PC-9 (cell line): ENCODE measurements around the gene PRSS1. TPM values are rescaled to one million over a fixed set of nuclear protein-coding genes. Genes with fewer than 3 reads are reported as not detected.
A peak's percentile ranks its signal among the peaks of the same experiment; 100 is the strongest.

ENCODE experiments used
- BruUV-seq: library from RNA; stranded (reverse); fragments of 400-500 nt; replicated peaks from 2 replicates; lab custom pipeline; 2021; lab: Mats Ljungman, UMichigan
- CTCF ChIA-PET: fragments of 300-600 bp; sonication (Branson Sonifier 250); formaldehyde crosslinking; loops from one replicate; lab custom pipeline; 2022; ENCODE audit warnings: antibody characterized with exemption; lab: Charles Lee
- POLR2A ChIA-PET: fragments of 300-600 bp; sonication (Branson Sonifier 250); formaldehyde crosslinking; loops from one replicate; lab custom pipeline; 2022; ENCODE audit warnings: antibody characterized with exemption; ENCODE audit not compliant: unreplicated experiment; lab: Charles Lee
- DNase-seq, 2 experiments: peaks; one replicate each; pipeline versions ENCODE4 v3.0.0 to v3.0.0-alpha.2; 2015 to 2022; ENCODE audit warnings: mixed read lengths in 1 of 2
- H2AFZ ChIP-seq: fragments of 200-600 bp; sonication (generic); 2 replicates; pipeline ENCODE4 v1.8.1; 2017; ENCODE audit warnings: antibody characterized with exemption
- H3F3A ChIP-seq: fragments of 200-600 bp; sonication (generic); 2 replicates; pipeline ENCODE4 v1.8.1; 2017; ENCODE audit warnings: antibody characterized with exemption, mild to moderate bottlenecking, low read depth; ENCODE audit not compliant: insufficient read depth
- H3K27ac ChIP-seq: fragments of 200-600 bp; sonication (generic); 2 replicates; pipeline ENCODE4 v1.6.1; 2016; ENCODE audit warnings: mixed run types
- H3K27me3 ChIP-seq: fragments of 200-600 bp; sonication (generic); 2 replicates; pipeline ENCODE4 v1.6.1; 2016; ENCODE audit warnings: low read depth, mixed run types; ENCODE audit not compliant: insufficient read depth
- H3K36me3 ChIP-seq: fragments of 200-600 bp; sonication (generic); 2 replicates; pipeline ENCODE4 v1.6.1; 2016; ENCODE audit warnings: low read depth, mixed run types
- H3K4me1 ChIP-seq: fragments of 200-600 bp; sonication (generic); replicated peaks from 2 replicates; pipeline ENCODE4 v1.6.1; 2016; ENCODE audit warnings: mixed run types; ENCODE audit not compliant: insufficient read depth
- H3K4me2 ChIP-seq: fragments of 200-600 bp; sonication (generic); 2 replicates; pipeline ENCODE4 v1.6.1; 2017; ENCODE audit warnings: mixed run types
- H3K4me3 ChIP-seq: fragments of 200-600 bp; sonication (generic); 2 replicates; pipeline ENCODE4 v1.6.1; 2016; ENCODE audit warnings: mixed run types
- H3K79me2 ChIP-seq: fragments of 200-600 bp; sonication (generic); 2 replicates; pipeline ENCODE4 v1.6.1; 2017; ENCODE audit warnings: low read depth, mixed run types
- H3K9me2 ChIP-seq: fragments of 200-600 bp; sonication (generic); 2 replicates; pipeline ENCODE4 v1.8.1; 2017; ENCODE audit warnings: mild to moderate bottlenecking; ENCODE audit not compliant: insufficient read depth
- H3K9me3 ChIP-seq: fragments of 200-600 bp; sonication (generic); 2 replicates; pipeline ENCODE4 v1.8.1; 2016; ENCODE audit warnings: low read depth; ENCODE audit not compliant: insufficient read depth
- H4K20me1 ChIP-seq: fragments of 200-600 bp; sonication (generic); 2 replicates; pipeline ENCODE4 v1.8.1; 2017; ENCODE audit not compliant: insufficient read depth
- EZH2 ChIP-seq: fragments of 200-600 bp; sonication (generic); IDR thresholded peaks from 2 replicates; pipeline ENCODE4 v1.8.0; 2017; ENCODE audit warnings: antibody characterized with exemption, low read depth
- intact Hi-C: fragments of 100-400 bp; cut with micrococcal nuclease; formaldehyde crosslinking; loops from one replicate; pipeline ENCODE4 v1.10.0; 2022; ENCODE audit not compliant: unreplicated experiment
- total RNA-seq: library from RNA; stranded (reverse); gene quantifications from 2 replicates; pipeline ENCODE4 v1.2.3, GENCODE V29; 2021
- TF ChIP-seq, protein P1 (sequence below): fragments of 200-600 bp; sonication (generic); conservative IDR thresholded peaks from 2 replicates; pipeline ENCODE4 v1.6.1; 2017; ENCODE audit warnings: mixed run types, antibody characterized with exemption, mild to moderate bottlenecking, moderate library complexity

The PRSS1 gene
- total RNA-seq, 1 experiment from 2014 or later = 0.94 TPM

DNA sequence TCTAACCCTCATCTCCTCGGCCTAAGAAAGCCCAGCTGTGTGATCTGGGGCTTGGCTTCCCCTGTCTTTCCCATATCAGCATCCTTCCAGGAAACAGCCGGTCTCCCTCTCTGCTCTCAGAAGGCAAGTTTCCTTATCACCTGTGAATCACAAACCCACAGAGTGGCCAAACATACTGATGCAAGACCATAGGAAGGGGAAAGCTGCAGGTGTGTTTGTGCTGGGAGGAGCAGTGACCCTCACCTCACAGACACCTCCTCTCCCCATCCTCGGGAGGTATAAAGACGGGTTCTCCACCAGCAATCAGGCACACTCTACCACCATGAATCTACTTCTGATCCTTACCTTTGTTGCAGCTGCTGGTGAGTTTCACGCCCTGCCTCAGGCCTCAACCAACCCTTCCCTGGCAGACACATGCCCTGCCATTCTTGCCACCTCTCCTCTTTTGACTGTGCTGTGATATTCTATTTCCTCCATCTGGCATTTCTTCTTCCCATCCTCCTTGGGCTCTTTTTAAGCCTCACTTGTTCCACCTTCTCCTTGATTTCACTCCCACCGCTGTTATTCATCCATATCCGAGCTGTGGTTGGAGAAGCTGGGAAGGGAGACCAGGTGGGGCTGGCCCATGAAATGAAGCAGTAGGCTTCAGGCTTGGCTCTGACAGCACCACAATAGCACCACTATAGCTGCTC is 21.5 kb downstream of the PRSS1 start, which contains the start of gene PRSS2:
TSS of gene PRSS2 (plus strand) at position 310 of the 692 bp plus-strand sequence. CDS start at position 323, 13 bp downstream.
- intact Hi-C loops = no loop called here
- Histone ChIP-seq H3K4me1 (peaks cover 15% of the 10 kb centered on the region), H3K36me3 (no peaks in the 10 kb centered on the region), H3K79me2 (no peaks in the 10 kb centered on the region), H3F3A (peaks cover 8% of the 10 kb centered on the region; the same call in 1 of the 2 replicates), H2AFZ (no peak within 1 kb of the TSS), H3K9me3 (no peaks in the 10 kb centered on the region), H4K20me1 (no peaks in the 10 kb centered on the region), H3K9me2 (no peaks in the 10 kb centered on the region), H3K27me3 (no peaks in the 10 kb centered on the region), H3K27ac (0 out of 2 replicates have a peak within 1 kb of the TSS, but pooled peaks have one; percentile 4), H3K4me2 (peak within 1 kb of the TSS; percentile 51), H3K4me3 (no peak within 1 kb of the TSS)
- no peak for TF ChIP-seq EZH2
- TF ChIP-seq, protein P1, sequence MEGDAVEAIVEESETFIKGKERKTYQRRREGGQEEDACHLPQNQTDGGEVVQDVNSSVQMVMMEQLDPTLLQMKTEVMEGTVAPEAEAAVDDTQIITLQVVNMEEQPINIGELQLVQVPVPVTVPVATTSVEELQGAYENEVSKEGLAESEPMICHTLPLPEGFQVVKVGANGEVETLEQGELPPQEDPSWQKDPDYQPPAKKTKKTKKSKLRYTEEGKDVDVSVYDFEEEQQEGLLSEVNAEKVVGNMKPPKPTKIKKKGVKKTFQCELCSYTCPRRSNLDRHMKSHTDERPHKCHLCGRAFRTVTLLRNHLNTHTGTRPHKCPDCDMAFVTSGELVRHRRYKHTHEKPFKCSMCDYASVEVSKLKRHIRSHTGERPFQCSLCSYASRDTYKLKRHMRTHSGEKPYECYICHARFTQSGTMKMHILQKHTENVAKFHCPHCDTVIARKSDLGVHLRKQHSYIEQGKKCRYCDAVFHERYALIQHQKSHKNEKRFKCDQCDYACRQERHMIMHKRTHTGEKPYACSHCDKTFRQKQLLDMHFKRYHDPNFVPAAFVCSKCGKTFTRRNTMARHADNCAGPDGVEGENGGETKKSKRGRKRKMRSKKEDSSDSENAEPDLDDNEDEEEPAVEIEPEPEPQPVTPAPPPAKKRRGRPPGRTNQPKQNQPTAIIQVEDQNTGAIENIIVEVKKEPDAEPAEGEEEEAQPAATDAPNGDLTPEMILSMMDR = no peak
- peak in 1 of 2 experiments; percentile 84 for DNase-seq
- ChIA-PET CTCF (no interaction called here), POLR2A (interaction anchor here (0.7 kb wide), 2 partner anchors 36 to 306 kb away, joined by 3 to 6 read pairs; no protein-coding TSS in a partner anchor)
- no TSS peak for BruUV-seq

DNA sequence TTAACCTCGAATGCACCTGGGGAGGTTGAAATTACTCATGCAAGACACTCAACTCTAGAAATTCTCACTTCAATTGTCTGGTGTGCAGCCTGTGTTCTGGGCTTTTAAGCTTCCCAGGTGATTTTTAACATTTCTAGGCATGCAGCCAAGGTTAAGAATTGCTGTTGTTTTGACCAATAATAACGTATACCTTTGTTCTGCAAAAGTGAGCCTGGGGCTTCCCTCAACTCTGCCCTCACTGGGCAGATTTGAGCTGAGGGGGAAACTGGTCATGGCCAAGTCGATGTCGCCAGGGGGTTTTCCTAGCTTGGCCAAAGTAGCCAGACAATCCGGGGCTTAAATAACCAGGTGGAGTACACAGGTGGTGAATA is 22.1 kb downstream of the PRSS1 start:
- H3K4me1 ChIP-seq = peaks cover 15% of the 10 kb centered on the region
- H3K4me3 ChIP-seq = no peak overlapping the region
- BruUV-seq = no TSS peak
- no peaks in the 10 kb centered on the region for H3K36me3 ChIP-seq
- H3K27me3 ChIP-seq = no peaks in the 10 kb centered on the region
- no peaks in the 10 kb centered on the region for H3K79me2 ChIP-seq
- H3K27ac ChIP-seq = 0 out of 2 replicates have a peak overlapping the region, but pooled peaks have one; percentile 4
- intact Hi-C loops = no loop called here
- H3F3A ChIP-seq = peaks cover 8% of the 10 kb centered on the region; the same call in 1 of the 2 replicates
- no peaks in the 10 kb centered on the region for H4K20me1 ChIP-seq
- no peak overlapping the region for H2AFZ ChIP-seq
- no peak for TF ChIP-seq EZH2
- TF ChIP-seq, protein P1 = no peak
- CTCF ChIA-PET = no interaction called here
- DNase-seq = peak in 1 of 2 experiments; percentile 51
- H3K4me2 ChIP-seq = peak overlapping the region; percentile 51
- no peaks in the 10 kb centered on the region for H3K9me2 ChIP-seq
- POLR2A ChIA-PET = interaction anchor here (0.7 kb wide), 1 partner anchor 305 kb away, joined by 6 read pairs; no protein-coding TSS in a partner anchor
- no peaks in the 10 kb centered on the region for H3K9me3 ChIP-seq

DNA sequence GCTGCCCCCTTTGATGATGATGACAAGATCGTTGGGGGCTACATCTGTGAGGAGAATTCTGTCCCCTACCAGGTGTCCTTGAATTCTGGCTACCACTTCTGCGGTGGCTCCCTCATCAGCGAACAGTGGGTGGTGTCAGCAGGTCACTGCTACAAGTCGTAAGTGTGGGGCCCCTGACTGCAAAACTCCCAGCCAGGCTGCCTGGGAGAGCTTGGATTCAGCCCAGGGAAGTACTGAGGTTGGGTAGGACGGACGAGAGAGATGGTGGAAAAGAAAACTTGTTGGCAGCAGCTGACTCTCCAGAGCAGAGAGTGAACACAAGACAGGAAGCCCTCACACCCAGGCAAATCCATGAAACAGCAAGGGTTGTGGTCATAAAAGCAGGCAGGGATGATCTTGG is 22.8 kb downstream of the PRSS1 start:
- TF ChIP-seq EZH2 = no peak
- TF ChIP-seq, protein P1 = no peak
- H3K27ac ChIP-seq = no peak overlapping the region
- peaks cover 8% of the 10 kb centered on the region; the same call in 1 of the 2 replicates for H3F3A ChIP-seq
- H3K4me3 ChIP-seq = no peak overlapping the region
- BruUV-seq = no TSS peak
- intact Hi-C loops = no loop called here
- no peak overlapping the region for H2AFZ ChIP-seq
- no peaks in the 10 kb centered on the region for H3K9me3 ChIP-seq
- ChIA-PET POLR2A (no interaction called here), CTCF (no interaction called here)
- peaks cover 15% of the 10 kb centered on the region for H3K4me1 ChIP-seq
- DNase-seq = no peak
- H4K20me1 ChIP-seq = no peaks in the 10 kb centered on the region
- no peaks in the 10 kb centered on the region for H3K79me2 ChIP-seq
- no peaks in the 10 kb centered on the region for H3K27me3 ChIP-seq
- H3K4me2 ChIP-seq = no peak overlapping the region
- no peaks in the 10 kb centered on the region for H3K9me2 ChIP-seq
- H3K36me3 ChIP-seq = no peaks in the 10 kb centered on the region
